HG03565 (cell line): ENCODE data around the gene TSHZ3.

Experiments
- ATAC-seq: cut with Tn5 transposase; IDR thresholded peaks from one replicate; pipeline ENCODE4 v1.9.1; 2021; ENCODE audit warnings: mild to moderate bottlenecking, moderate library complexity; ENCODE audit not compliant: unreplicated experiment

Gene TSHZ3

DNA sequence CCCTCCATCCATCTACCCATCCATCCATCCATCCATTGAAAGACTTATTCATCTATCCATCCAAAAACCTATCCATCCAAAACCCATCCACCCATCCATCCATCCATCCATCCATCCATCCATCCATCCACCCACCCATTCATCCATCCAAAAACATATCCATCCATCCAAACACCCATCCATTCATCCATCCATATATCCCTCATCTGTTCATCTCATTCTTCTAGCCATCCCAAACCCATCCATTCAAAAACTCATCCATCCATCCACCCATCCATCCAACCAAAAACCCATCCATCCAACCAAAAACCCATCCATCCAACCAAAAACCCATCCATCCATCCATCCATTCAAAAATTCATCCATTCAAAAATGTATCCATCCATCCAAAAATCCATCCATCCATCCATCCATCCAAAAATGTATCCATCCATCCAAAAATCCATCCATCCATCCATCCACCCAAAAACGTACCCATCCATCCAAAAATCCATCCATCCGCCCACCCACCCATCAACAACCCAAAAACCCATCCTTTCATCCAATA, 56.5 kb downstream of the TSHZ3 start:
- no peak for ATAC-seq

DNA sequence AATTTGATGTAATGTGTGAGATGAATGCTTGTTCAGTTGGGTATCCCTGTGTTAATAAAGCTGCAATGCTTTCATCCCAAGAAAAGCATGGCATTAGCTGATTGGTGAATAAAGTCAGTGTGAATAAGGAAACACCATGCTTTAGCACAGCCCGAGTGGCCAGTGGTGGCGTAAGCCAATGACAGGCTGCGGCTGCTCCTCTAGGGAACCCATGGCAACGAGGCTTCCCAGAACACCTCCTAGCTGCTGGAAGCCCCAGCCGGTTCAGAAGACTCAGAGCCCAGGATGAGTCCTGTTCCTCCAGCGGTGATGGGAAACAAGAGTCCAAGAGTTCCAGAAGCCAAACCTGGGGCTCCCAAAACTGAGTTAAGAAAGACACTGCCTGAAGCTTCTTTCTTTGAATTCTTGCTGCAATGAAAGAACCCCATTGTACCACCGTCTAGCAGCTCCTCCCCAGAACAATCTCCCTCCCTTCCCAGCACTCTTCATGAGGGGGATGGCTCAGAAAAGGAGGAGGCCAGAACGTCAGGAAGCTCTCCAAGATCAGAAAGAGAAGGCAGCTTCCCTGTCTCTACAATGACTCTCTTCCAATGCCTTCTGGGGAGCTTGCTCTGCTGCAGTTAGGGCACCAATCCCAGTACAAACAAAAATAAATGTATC, 58.2 kb downstream of the TSHZ3 start:
- no peak for ATAC-seq

DNA sequence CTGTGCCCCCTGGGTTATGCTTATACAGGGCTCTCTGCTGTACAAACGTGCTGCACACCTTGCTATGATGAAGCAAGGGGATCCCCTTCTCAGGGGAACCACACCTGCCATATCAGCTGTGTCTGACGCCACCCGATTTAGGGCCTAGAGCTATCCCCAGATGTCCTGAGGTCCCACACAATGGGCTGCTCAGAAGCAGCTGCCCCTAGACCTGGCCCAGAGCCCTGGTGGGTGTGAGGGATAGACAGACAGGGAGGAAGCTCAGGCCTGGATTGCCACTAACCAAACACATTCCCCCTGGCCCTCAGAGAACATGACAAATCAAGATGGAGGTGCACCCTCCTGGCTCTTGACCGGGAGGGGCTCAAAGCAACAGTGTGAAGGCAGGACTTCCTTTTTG, 59.3 kb downstream of the TSHZ3 start:
- ATAC-seq: no peak

DNA sequence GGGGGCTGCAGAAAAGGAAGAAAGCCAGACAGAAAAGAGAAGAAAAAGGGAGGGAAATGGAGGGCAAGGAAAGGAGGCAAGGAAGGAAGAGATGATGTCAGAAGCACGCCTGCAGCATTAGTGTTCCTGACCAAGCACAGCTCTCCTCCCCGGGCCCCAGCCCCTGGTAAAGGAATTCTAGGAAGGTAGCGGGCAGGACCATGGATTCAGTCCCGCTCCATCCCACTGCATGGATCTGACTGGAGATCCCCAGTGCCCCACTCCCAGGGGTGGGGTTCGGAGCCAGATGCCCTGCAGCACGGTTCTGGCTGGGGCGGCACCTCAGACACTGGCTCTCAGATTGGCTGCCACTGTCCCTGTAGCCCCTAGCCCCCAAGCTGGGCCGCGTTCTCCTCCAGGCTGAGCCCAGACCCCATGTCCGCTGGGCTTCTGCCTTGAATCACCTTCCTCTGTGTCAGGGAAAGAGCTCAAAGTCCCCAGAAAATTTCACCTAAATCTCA, 59.8 kb downstream of the TSHZ3 start:
- no peak for ATAC-seq

DNA sequence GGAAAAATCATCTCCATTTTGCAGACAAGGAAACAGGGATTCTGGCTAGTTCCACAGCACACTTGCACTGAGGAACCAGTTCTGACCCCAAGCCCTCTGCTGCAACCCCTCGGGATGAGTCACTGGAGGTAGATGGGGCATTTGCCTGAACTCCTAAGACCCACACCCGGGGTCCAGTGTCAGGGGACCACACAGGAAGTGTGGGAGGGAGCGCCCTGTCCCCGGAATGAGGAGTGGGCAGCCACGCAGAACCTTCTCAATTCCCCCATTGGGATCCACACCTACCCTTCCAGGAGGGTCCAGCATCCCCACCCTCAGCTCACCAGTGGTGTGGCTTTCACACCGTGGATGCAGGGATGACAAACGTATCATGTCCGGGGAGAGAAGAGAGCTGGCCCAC, 62.7 kb downstream of the TSHZ3 start:
- ATAC-seq: no peak

DNA sequence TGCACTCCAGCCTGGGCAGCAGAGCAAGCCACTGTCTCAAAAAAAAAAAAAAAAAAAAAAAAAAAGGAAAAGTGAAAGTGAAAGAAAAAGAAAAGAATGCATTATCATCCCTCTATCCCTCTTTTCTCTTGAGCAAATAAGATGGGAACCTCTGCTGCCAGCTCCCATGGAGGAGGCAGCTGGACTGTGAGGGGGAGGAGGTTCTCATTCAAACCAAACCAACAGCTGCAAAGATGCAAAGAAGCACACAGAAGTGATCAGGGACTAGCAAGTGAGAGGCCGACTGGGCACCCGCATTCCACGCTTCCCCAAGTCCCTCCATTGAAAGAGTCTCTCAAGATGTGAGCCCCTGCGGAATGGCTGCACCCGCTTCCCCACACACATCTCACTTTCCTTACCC, 63.5 kb downstream of the TSHZ3 start:
- no peak for ATAC-seq

DNA sequence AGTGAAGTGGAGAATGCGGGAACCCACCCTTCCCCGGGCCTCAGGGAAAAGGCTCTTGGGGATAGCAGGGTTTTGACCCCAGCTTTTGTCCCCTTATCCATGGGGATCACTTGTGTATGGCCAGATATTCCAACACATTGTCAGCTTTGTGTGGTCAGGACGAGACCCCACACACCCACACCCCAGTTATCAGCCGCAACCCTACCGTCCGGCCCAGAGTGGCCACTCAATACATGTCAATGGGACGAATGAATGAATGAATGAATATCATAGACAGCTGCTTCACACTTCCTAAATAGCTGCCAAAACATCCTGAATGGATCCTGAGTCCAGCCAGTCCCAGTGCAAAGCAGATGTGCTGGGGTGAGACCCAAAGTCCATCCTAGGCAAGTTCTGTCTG, 64.6 kb downstream of the TSHZ3 start:
- ATAC-seq: no peak

DNA sequence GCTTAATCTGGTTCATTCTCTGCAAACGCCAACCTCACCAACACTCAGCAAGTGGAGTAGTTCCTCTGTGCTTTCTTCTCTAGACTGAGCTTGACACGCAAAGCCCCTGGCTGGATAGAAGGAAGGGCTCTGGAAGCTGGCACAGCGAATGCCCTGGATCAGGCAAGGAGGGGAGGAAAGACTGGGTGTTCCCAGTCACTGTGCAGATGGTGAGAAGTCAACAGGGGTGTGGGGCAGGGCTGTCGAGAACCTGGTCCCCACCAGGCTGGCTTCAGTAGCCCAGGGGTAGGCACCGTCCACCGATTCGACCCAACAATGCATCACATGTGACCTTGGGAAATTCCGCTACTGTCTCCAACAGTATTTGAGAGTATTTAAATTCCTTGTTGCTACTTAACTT, 65.5 kb downstream of the TSHZ3 start:
- ATAC-seq: no peak

DNA sequence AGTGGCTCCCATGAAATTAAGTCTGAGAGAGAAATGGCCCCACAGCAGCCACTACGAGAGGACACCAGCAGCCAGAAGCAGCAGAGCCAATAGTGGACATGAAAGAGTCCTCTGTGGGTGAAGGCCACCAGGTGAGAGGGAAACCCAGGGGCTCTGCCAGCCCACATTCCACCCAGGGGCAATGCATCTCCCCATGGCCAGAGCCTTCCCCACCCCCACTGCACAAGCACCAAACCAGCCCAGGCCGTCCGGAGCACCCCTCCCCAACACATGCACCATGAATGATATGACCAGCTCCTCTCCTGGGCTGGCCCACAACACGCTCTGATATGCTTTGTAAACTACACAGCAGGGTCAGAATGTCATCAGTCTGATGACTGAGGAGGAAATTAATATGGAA, 66.9 kb downstream of the TSHZ3 start:
- no peak for ATAC-seq

DNA sequence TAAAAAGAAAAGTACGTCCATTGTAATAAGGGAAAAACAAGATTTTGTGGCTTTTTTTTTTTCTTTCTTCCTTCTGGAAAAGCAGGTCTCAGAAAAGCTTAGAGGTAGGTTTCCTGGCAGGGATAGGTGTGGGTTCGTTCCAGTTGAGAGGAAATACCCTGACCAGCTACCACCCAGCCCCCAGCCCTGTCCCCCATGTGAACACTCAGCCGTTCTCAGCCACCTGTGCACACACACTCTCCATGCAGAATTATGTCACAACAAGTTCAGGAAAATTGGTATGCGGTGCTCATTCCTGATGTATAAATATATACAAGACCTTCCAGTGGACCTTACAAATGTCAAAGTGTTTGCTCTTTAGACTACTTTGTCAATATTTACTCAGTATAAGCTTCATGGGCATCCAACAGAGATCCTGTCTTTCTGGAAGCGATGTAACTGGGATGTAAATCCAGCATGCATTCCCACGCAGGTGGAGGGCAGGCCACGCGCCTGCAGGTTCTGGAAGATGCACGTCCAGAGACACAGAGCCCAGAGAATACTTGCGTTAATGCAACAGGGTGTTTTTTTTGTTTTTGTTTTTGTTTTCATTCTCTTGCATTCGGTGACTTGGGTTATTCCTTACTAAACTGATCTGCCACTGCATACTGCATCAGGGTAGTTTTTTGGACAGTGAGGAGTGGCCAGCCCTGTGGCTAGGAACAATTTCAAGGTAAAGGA, 68.8 kb downstream of the TSHZ3 start:
- no peak for ATAC-seq

DNA sequence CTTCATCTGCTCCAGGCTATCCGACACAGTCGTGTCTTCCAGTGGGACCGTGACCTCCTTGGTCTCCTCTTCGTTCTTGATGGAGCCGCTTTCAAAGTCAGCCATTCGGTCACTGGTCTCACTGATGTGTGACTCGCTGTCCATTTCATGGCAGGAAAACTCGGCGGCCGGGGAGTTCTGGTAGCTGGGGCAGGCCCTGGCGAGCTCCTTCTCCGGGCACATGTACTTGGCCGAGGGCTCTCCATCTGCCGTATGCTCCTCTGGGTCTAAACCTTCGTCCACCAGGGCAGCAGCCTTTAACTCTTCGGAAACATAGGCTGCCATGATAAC, 69.8 kb downstream of the TSHZ3 start:
- ATAC-seq: no peak

DNA sequence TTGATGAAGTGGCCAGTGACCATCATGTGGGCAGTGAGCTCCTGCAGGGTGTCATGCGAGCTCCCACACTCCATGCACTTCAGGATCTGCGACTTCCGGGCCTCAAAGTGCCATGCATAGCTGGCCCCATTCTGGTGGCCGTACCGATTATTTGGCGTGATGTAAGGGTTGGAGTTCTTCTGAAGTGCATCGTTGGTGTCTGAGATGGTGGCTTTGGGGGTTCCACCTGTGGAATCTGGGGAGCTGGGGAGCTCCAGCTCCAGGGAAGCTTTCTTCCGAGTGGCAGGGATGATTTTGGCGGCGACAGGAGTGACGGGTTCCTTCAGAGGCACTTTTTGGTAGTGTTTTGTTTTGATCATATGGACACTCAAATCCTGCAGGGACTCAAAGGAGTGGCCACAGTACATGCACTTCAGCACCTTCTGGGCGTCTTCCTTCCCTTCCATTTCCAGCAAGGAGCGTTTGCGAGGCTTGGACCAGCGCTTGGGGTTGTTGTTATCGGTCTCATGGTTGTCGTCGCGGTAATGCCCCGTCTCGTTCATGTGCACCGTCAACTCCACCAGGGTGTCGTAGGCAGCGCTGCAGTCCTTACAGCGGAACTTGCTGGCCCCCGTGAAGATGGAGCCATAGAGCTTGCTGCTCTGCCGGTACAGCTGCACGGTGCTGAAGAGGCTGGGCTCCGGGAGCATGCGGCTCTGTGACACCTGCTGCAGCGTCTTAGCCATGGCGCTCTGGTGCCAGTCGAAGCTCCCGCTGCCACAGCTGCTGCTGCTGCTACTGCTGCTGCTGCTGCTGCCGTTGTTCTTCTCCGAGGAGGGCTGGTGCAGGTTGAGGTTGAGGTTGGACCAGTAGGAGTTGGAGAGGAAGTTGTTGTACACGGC, 70.4 kb downstream of the TSHZ3 start:
- no peak for ATAC-seq

DNA sequence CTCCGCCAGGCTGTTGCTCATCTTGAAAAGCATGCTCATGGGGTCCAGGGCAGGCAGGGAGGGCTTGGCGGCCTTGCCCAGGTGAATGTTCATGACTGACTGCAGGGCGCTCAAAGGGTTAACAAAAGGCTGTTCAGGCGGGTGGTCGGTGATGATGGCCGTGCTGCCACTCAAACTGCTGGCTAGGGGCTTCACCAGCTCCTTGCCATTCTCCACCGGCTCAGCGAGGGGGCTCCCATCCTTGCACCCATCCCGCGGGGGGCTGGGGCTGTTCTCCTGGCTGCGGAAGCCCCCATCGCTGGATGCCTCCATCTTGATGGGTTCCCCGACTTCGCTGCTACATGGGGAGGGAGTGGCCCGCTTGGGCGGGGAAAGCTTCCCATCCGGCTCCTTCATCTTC, 71.7 kb downstream of the TSHZ3 start:
- ATAC-seq: no peak

DNA sequence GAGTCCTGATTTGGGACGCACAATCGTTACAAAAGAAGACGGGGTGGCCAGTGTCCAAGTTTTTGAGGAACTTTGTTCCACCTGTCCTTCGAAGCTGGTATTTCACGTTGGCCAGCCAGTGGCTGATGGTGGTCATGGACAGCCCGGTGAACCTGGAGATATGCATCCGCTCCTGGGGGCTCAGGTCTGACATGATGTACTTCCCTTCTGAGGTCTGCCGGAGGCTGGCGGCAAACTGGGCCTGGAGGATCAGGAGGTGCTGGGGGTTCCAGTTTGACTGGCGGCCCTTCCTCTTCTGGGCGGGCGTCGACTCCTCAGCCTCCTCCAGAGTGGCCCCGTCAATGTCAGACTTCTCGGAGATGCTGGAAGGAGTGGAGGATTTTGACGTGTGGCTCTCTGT, 72.4 kb downstream of the TSHZ3 start:
- ATAC-seq: no peak

DNA sequence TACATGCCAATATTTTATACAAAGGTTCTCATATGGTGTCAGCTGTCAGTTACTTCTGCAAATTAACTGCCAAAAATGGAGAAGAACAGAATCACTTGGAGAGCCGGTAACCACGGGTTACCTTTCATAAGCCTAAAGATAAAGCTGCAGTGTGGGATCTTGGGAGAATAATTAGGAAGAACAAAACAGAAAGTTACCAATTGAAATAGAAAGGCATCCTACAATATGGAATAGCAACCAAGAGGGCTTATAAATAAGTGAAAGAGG, 74.2 kb downstream of the TSHZ3 start:
- ATAC-seq: no peak

DNA sequence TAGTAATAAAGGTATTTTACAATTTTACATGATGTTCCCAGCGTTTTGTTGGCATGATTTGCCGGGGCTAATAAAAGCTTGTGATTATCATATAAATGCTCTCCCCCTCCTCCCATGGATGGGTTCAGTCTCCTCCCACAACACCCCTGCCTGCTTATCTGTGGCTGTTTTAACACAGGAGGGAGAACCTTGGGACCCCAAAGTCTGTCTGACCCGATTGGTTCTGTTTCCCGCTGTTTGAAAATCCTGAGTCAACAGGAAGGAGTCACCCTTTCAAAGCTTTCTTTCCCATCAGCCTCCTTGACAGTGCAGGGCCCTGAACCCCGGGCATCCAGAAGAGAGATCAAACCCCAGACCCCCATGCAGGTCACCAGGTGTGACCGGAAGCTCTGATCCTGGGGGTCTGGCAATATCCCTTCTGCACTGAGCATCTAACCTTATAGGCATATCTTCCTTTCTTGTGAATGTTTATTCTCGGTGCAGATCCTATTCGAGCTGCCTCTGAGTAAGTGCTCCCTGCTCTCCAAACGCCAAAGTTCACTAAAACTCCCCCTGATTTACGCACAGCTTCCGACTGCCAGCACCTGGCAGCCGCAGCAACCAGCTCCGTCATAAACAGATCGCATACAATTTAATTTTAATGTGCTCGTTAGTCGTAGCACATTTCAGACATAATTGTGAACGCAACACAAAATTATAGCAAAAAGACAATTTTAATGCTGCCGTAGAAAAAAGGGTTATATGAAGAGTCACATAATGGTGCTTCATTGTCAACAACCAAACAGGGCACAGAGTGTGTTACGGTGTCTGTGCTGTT, 74.8 kb downstream of the TSHZ3 start:
- no peak for ATAC-seq

DNA sequence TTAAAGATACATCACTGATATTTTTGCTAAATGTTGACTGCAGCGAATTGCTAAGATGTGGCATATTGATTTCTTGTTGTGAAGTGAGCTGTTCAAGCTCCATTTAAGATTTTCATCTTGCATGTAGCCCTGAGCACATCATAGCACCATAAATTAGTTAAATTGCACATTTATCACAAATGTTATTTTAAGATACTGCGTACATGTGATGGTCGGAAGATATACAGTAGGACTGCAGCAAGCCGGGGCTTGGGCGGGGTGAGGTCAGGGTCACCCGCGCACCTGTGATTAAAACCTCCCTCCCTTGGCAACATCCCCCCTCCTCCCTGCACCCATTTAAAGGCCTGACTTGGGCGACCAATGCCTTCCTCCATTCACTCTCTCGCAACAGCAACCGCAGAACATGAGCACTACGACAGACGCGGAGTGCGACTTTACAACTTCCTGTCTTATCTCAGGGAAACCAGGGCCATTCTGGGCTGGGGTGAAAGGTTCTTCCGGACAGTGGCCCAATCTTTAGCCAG, 76.6 kb downstream of the TSHZ3 start:
- no peak for ATAC-seq

DNA sequence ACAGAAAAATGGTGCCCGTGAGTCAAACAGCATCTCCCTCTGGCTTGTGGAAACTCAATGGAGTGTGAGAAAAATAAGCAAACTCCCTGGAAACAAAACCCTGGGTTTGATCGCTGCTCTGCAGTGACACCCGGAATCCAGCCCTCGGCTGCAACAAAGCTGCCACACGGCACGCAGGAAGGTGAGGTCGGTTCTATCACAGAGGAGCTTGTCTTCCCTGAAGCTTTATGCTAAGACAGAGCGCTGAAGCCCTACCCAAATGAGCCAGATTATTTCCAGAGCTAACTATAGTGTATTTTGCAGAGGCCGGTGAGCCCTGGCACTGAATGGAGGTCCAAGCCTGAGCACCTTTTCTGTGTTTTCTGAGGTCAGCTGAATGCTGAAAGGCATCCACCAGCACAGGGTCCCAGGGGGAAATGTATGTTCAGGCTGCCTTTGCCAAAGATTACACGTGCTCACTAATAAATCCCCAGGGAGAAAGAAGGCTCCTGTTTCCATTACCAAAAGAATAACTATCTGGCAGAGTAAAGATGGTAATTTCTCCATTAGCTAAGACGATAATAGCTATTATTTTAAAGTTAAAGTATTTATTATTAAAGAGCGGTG, 77.8 kb downstream of the TSHZ3 start:
- no peak for ATAC-seq

DNA sequence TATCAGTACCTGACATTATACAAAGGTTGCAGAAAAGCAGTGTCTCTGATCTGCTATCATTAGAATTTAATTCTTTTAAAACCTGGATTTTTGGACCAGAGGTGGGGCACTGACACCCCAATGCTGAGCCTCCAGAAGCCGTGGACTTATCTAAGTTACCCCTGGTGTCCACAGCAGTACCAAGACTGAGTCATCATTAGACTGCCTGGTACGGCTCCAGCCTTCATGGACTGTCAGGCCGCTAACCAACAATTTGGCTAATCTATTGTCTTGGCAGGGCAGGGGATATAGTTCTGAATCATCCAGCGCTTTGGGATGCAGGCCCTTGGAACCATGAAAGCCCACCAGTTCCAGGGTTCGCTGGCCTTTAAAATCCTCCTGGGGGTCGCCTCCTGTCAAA, 78.3 kb downstream of the TSHZ3 start:
- ATAC-seq: no peak

DNA sequence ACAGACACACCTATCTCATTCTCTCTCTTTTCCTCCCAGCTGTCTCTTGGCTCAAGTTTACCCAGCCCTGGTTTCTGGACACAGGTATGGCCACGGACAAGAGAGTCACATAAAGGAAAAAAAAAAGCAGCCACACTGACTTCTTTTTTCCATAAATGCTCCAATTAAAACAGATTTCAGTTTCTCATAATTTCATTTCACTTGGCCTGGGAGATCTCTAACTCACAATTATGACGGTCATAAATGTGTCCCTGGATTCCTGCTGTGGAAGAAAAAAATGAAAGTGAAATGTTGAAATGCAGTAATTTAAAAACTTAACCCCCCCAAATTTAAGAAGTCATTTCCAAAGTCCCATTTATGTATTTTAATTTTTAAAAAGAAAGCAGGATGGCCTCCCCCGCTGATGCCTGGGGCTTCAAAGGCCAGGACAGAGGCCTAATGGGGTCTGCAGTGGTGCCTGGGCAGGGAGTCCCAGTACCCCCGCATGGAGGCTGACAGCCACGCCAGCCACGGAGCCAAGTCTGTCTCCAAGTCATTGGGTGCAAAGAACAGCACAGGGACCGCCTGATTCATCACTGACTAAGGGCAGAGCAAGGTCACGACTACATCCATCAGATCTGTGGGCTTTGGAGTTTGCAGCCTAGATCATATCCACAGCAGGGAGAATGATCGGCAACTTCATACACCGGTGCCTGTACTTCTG, 79.7 kb downstream of the TSHZ3 start:
- ATAC-seq: no peak
